HEK293T (cell line): ENCODE data around the gene FNDC1.

Source experiments
- CTCF ChIA-PET: fragments of 350-600 bp; formaldehyde crosslinking; extraction: SDS; loops from one replicate; lab custom pipeline; 2021; ENCODE audit warnings: antibody characterized with exemption, inconsistent platforms; lab: Yijun Ruan, JAX
- POLR2A ChIA-PET: fragments of 350-600 bp; formaldehyde crosslinking; extraction: SDS; loops from one replicate; lab custom pipeline; 2020; ENCODE audit warnings: antibody characterized with exemption, inconsistent platforms; lab: Yijun Ruan, JAX
- DNase-seq: peaks from one replicate; pipeline ENCODE4 v3.0.0; 2012; ENCODE audit warnings: mixed read lengths; ENCODE audit errors: extremely low spot score
- ARNT ChIP-seq: fragments of 450-650 bp; IDR thresholded peaks from 2 replicates; pipeline ENCODE4 v1.6.1; 2017; ENCODE audit warnings: mild to moderate bottlenecking
- BHLHE40 ChIP-seq: fragments of 450-650 bp; IDR thresholded peaks from 2 replicates; pipeline ENCODE4 v1.6.1; 2016; ENCODE audit warnings: mild to moderate bottlenecking, moderate library complexity, borderline replicate concordance
- CTBP1 ChIP-seq: fragments of 450-650 bp; IDR thresholded peaks from 2 replicates; pipeline ENCODE4 v1.6.1; 2016; ENCODE audit warnings: borderline replicate concordance
- ELF4 ChIP-seq: fragments of 450-650 bp; IDR thresholded peaks from 2 replicates; pipeline ENCODE4 v1.6.1; 2017; ENCODE audit warnings: antibody characterized with exemption
- FOXA1 ChIP-seq: fragments of 450-650 bp; IDR thresholded peaks from 2 replicates; pipeline ENCODE4 v1.6.1; 2016; ENCODE audit warnings: mild to moderate bottlenecking
- FOXK2 ChIP-seq: fragments of 450-650 bp; IDR thresholded peaks from 2 replicates; pipeline ENCODE4 v1.6.1; 2016; ENCODE audit warnings: mild to moderate bottlenecking
- FOXM1 ChIP-seq: fragments of 450-650 bp; IDR thresholded peaks from 2 replicates; pipeline ENCODE4 v1.6.1; 2017; ENCODE audit warnings: mild to moderate bottlenecking, borderline replicate concordance
- HDGF ChIP-seq: fragments of 450-650 bp; IDR thresholded peaks from 2 replicates; pipeline ENCODE4 v1.6.1; 2017; ENCODE audit warnings: antibody characterized with exemption, borderline replicate concordance
- L3MBTL2 ChIP-seq: fragments of 450-650 bp; conservative IDR thresholded peaks from 2 replicates; pipeline ENCODE4 v1.6.1; 2016; ENCODE audit warnings: mild to moderate bottlenecking
- LEF1 ChIP-seq: fragments of 450-650 bp; IDR thresholded peaks from 2 replicates; pipeline ENCODE4 v1.6.1; 2017; ENCODE audit warnings: mild to moderate bottlenecking, borderline replicate concordance
- NFRKB ChIP-seq: fragments of 450-650 bp; IDR thresholded peaks from 2 replicates; pipeline ENCODE4 v1.6.1; 2016; ENCODE audit warnings: mild to moderate bottlenecking, moderate library complexity
- PKNOX1 ChIP-seq: fragments of 450-650 bp; IDR thresholded peaks from 2 replicates; pipeline ENCODE4 v1.6.1; 2016
- SP1 ChIP-seq: fragments of 450-650 bp; IDR thresholded peaks from 2 replicates; pipeline ENCODE4 v1.6.1; 2017
- SUZ12 ChIP-seq: fragments of 450-650 bp; IDR thresholded peaks from 2 replicates; pipeline ENCODE4 v1.6.1; 2016; ENCODE audit warnings: mild to moderate bottlenecking
- TARDBP ChIP-seq: fragments of 450-650 bp; IDR thresholded peaks from 2 replicates; pipeline ENCODE4 v1.6.1; 2016
- ZNF384 ChIP-seq: fragments of 450-650 bp; IDR thresholded peaks from 2 replicates; pipeline ENCODE4 v1.6.1; 2016

The FNDC1 gene

GRCh38 chr6:159249128-159249527 is 79.9 kb downstream of the FNDC1 start:
- no peak for DNase-seq
- TF ChIP-seq CTBP1 (no peak), SP1 (no peak), LEF1 (no peak), L3MBTL2 (no peak), SUZ12 (no peak), NFRKB (no peak), PKNOX1 (no peak), TARDBP (no peak), ARNT (no peak), FOXM1 (no peak)
- ChIA-PET CTCF (no interaction called here), POLR2A (no interaction called here)

- no peak for DNase-seq
- ChIA-PET POLR2A (no interaction called here), CTCF (no interaction called here)
- TF ChIP-seq ARNT: no peak
Observed at GRCh38 chr6:159249752-159250151, 80.6 kb downstream of the FNDC1 start.

GRCh38 chr6:159250633-159251032 is 81.4 kb downstream of the FNDC1 start:
- no peak for DNase-seq
- ChIA-PET CTCF (interaction anchor here (1.0 kb wide), 1 partner anchor 9 kb away, joined by 4 read pairs; no protein-coding TSS in a partner anchor), POLR2A (no interaction called here)
- TF ChIP-seq L3MBTL2: no peak
- TF ChIP-seq ARNT: no peak
- TF ChIP-seq FOXA1: no peak
- TF ChIP-seq HDGF: no peak
- no peak for TF ChIP-seq LEF1
- no peak for TF ChIP-seq SUZ12
- TF ChIP-seq NFRKB: no peak
- no peak for TF ChIP-seq CTBP1
- no peak for TF ChIP-seq PKNOX1

GRCh38 chr6:159252955-159253508 is 83.8 kb downstream of the FNDC1 start:
- ChIA-PET CTCF (interaction anchor here (0.6 to 1.7 kb wide), 24 partner anchors 9 to 402 kb away, joined by 3 to 12 read pairs (median 4); no protein-coding TSS in a partner anchor), POLR2A (no interaction called here)
- TF ChIP-seq PKNOX1 (peak; percentile 38), HDGF (no peak), ARNT (peak; percentile 71; the same call in 1 of the 2 replicates), SUZ12 (no peak)
- peak; percentile 78 for DNase-seq

- ChIA-PET CTCF (interaction anchor here (0.6 to 0.7 kb wide), 3 partner anchors 12 to 238 kb away, joined by 3 to 9 read pairs (median 3); no protein-coding TSS in a partner anchor), POLR2A (no interaction called here)
- TF ChIP-seq ELF4: no peak
- TF ChIP-seq FOXK2: no peak
- TF ChIP-seq SUZ12: no peak
- TF ChIP-seq SP1: no peak
- TF ChIP-seq TARDBP: no peak
- TF ChIP-seq PKNOX1: no peak
- TF ChIP-seq NFRKB: no peak
- no peak for TF ChIP-seq CTBP1
- no peak for TF ChIP-seq LEF1
- no peak for TF ChIP-seq BHLHE40
- TF ChIP-seq L3MBTL2: no peak
- no peak for TF ChIP-seq FOXM1
- no peak for TF ChIP-seq ARNT
- no peak for TF ChIP-seq FOXA1
- TF ChIP-seq ZNF384: no peak
- no peak for DNase-seq
Observed at GRCh38 chr6:159254186-159254585, 85.0 kb downstream of the FNDC1 start.

GRCh38 chr6:159255434-159255951 is 86.3 kb downstream of the FNDC1 start:
- CTCF ChIA-PET: no interaction called here
- TF ChIP-seq FOXA1 (no peak), FOXM1 (no peak), CTBP1 (no peak), ZNF384 (no peak), LEF1 (no peak), TARDBP (no peak), HDGF (no peak)
- no peak for DNase-seq
- POLR2A ChIA-PET: no interaction called here

GRCh38 chr6:159256128-159256527 is 86.9 kb downstream of the FNDC1 start:
- TF ChIP-seq ARNT: no peak
- no peak for TF ChIP-seq ZNF384
- TF ChIP-seq FOXK2: no peak
- TF ChIP-seq SUZ12: no peak
- no peak for TF ChIP-seq FOXA1
- no peak for TF ChIP-seq L3MBTL2
- no peak for TF ChIP-seq HDGF
- no peak for TF ChIP-seq BHLHE40
- no peak for TF ChIP-seq CTBP1
- TF ChIP-seq NFRKB: no peak
- no peak for TF ChIP-seq TARDBP
- TF ChIP-seq PKNOX1: no peak
- TF ChIP-seq SP1: no peak
- TF ChIP-seq LEF1: no peak
- TF ChIP-seq ELF4: no peak
- TF ChIP-seq FOXM1: no peak
- ChIA-PET POLR2A (no interaction called here), CTCF (no interaction called here)
- DNase-seq: no peak
